Peyer's patch (tissue), 4 donors: ENCODE results near the gene PYDC2. TPM values are rescaled to one million over a fixed set of nuclear protein-coding genes. Genes with fewer than 3 reads are reported as not detected.

ENCODE experiments used
- DNase-seq, 3 donors: peaks; one replicate each; pipeline ENCODE4 v3.0.0-alpha.2; 2017 to 2019
- H3K27ac ChIP-seq, 4 donors: fragments of 200-600 bp; sonication (generic); one replicate each; pipeline ENCODE4 v1.5.1; 2016 to 2019
- H3K27me3 ChIP-seq, 2 donors: fragments of 200-600 bp; sonication (generic); one replicate each; pipeline ENCODE4 v1.5.1; 2019
- H3K36me3 ChIP-seq, 3 donors: fragments of 200-600 bp; sonication (generic); one replicate each; pipeline ENCODE4 v1.5.1; 2016 to 2019
- H3K4me1 ChIP-seq, 4 donors: fragments of 200-600 bp; sonication (generic); one replicate each; pipeline ENCODE4 v1.5.1; 2016 to 2019
- H3K4me3 ChIP-seq, 4 donors: fragments of 200-600 bp; sonication (generic); 1 replicate in 3 of 4; 2 replicates in 1 of 4; pipeline ENCODE4 v1.5.1; 2016 to 2019; ENCODE audit warnings: mild to moderate bottlenecking in 1 of 4
- H3K9me3 ChIP-seq, 4 donors: fragments of 200-600 bp; sonication (generic); one replicate each; pipeline ENCODE4 v1.5.1; 2016 to 2019; ENCODE audit warnings: mild to moderate bottlenecking in 1 of 4
- CTCF ChIP-seq, 6 experiments: fragments of 450-650 bp in 4 of 6; fragments of 200-600 bp in 2 of 6; sonication (generic) in 1 of 6; IDR thresholded peaks; one replicate each; pipeline ENCODE4 v1.5.1; 2017 to 2019; ENCODE audit warnings: antibody characterized with exemption in 6 of 6, mild to moderate bottlenecking in 3 of 6, moderate library complexity in 1 of 6
- POLR2A ChIP-seq, 2 donors: fragments of 450-650 bp; IDR thresholded peaks; one replicate each; pipeline ENCODE4 v1.5.1; 2017; ENCODE audit warnings: antibody characterized with exemption in 2 of 2, mild to moderate bottlenecking in 2 of 2, moderate library complexity in 2 of 2
- total RNA-seq, 4 donors: library from RNA; depleted of rRNA; stranded (reverse); fragments of >200 nt; gene quantifications; one replicate each; pipeline ENCODE4 v1.1.0, GENCODE V29; 2016

Gene PYDC2
- total RNA-seq, 4 donors from 2014 or later, result not detected

- TF ChIP-seq POLR2A (IDR thresholded peaks at IDR 0.05) (no peak), CTCF (IDR thresholded peaks at IDR 0.05) (no peak)
- no peaks in the 10 kb centered on the region for H3K4me1 ChIP-seq
- no peaks in the 10 kb centered on the region for H3K9me3 ChIP-seq
- no peaks in the 10 kb centered on the region for H3K27me3 ChIP-seq
- no peak for DNase-seq
- H3K27ac ChIP-seq, result no peak overlapping the region
- H3K36me3 ChIP-seq, result no peaks in the 10 kb centered on the region
- H3K4me3 ChIP-seq, result no peak overlapping the region
Observed at GRCh38 chr3:191420771-191421170, 40.2 kb upstream of the PYDC2 start.

GRCh38 chr3:191424881-191425280 lies 36.1 kb upstream of the PYDC2 start:
- no peaks in the 10 kb centered on the region for H3K36me3 ChIP-seq
- no peak for TF ChIP-seq POLR2A (IDR thresholded peaks at IDR 0.05)
- TF ChIP-seq CTCF (IDR thresholded peaks at IDR 0.05), result no peak

GRCh38 chr3:191425322-191425734 lies 35.6 kb upstream of the PYDC2 start:
- Histone ChIP-seq H3K27ac (no peak overlapping the region), H3K27me3 (no peaks in the 10 kb centered on the region), H3K36me3 (no peaks in the 10 kb centered on the region), H3K9me3 (no peaks in the 10 kb centered on the region), H3K4me3 (no peak overlapping the region), H3K4me1 (no peaks in the 10 kb centered on the region)
- no peak for DNase-seq
- TF ChIP-seq POLR2A (IDR thresholded peaks at IDR 0.05), result no peak
- no peak for TF ChIP-seq CTCF (IDR thresholded peaks at IDR 0.05)

More at GRCh38 chr3:191424881-191425280, 36.1 kb upstream of the PYDC2 start:
- H3K4me3 ChIP-seq, result no peak overlapping the region
- no peaks in the 10 kb centered on the region for H3K9me3 ChIP-seq
- H3K27me3 ChIP-seq, result no peaks in the 10 kb centered on the region
- no peaks in the 10 kb centered on the region for H3K4me1 ChIP-seq
- H3K27ac ChIP-seq, result no peak overlapping the region
- DNase-seq, result no peak

GRCh38 chr3:191426311-191426710 lies 34.7 kb upstream of the PYDC2 start:
- H3K27me3 ChIP-seq, result no peaks in the 10 kb centered on the region
- no peak overlapping the region for H3K27ac ChIP-seq
- no peak for DNase-seq
- TF ChIP-seq POLR2A (IDR thresholded peaks at IDR 0.05), result no peak
- no peak for TF ChIP-seq CTCF (IDR thresholded peaks at IDR 0.05)
- H3K36me3 ChIP-seq, result no peaks in the 10 kb centered on the region
- H3K9me3 ChIP-seq, result no peaks in the 10 kb centered on the region
- no peaks in the 10 kb centered on the region for H3K4me1 ChIP-seq
- H3K4me3 ChIP-seq, result no peak overlapping the region

GRCh38 chr3:191428177-191428576 lies 32.8 kb upstream of the PYDC2 start:
- no peak overlapping the region for H3K4me3 ChIP-seq
- H3K27me3 ChIP-seq, result no peaks in the 10 kb centered on the region
- no peak overlapping the region for H3K27ac ChIP-seq
- no peaks in the 10 kb centered on the region for H3K4me1 ChIP-seq
- TF ChIP-seq CTCF (IDR thresholded peaks at IDR 0.05), result no peak
- no peak for TF ChIP-seq POLR2A (IDR thresholded peaks at IDR 0.05)
- H3K36me3 ChIP-seq, result no peaks in the 10 kb centered on the region
- no peaks in the 10 kb centered on the region for H3K9me3 ChIP-seq
- no peak for DNase-seq

GRCh38 chr3:191430103-191430502 lies 30.9 kb upstream of the PYDC2 start:
- Histone ChIP-seq H3K27me3 (no peaks in the 10 kb centered on the region), H3K4me3 (no peak overlapping the region), H3K27ac (no peak overlapping the region), H3K36me3 (no peaks in the 10 kb centered on the region), H3K4me1 (no peaks in the 10 kb centered on the region), H3K9me3 (no peaks in the 10 kb centered on the region)
- no peak for DNase-seq
- TF ChIP-seq CTCF (IDR thresholded peaks at IDR 0.05), result no peak
- TF ChIP-seq POLR2A (IDR thresholded peaks at IDR 0.05), result no peak
